ENCODE measurements around the gene SERTAD1. TPM values are rescaled to one million over a fixed set of nuclear protein-coding genes. Genes with fewer than 3 reads are reported as not detected.
"Not testable (repeated sequence)": the region's sequence is repeated elsewhere in the genome, so short reads cannot be mapped to it uniquely, and the experiment has no call there.

The SERTAD1 gene
- total RNA-seq, 1 donor from 2014 or later: 10.9 TPM

DNA sequence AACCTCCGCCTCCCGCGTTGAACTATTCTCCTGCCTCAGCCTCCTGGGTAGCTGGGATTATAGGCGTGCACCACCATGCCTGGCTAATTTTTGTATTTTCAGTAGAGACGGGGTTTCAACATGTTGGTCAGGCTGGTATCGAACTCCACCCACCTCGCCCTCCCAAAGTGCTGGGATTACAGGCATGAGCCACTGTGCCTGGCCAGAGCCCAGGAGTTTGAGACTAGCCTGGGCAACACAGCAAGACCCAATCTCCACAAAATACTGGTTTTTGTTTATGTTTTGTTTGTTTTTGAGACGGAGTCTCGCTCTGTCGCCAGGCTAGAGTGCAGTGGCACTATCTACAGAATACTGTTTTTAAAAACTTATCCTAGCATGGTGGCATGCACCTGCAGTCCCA lies 4.5 kb upstream of the SERTAD1 start:
- intact Hi-C loops (cut with DNase I); DNase-seq; ATAC-seq (ENCODE audit: poor library complexity): not testable (repeated sequence)

- intact Hi-C loops (cut with DNase I); DNase-seq; ATAC-seq (ENCODE audit: poor library complexity): not testable (repeated sequence)
Measured at GRCh38 chr19:40428197-40428596, 2.4 kb upstream of the SERTAD1 start.

GRCh38 chr19:40424637-40425449 lies 949 bp downstream of the SERTAD1 start:
- intact Hi-C loops (cut with DNase I): no loop called here
- no peak for DNase-seq
- ATAC-seq (ENCODE audit: poor library complexity): peak; percentile 37

- DNase-seq (no peak), ATAC-seq (ENCODE audit: poor library complexity) (no peak)
- intact Hi-C loops (cut with DNase I): no loop called here
Measured at GRCh38 chr19:40423938-40424337, 1.9 kb downstream of the SERTAD1 start.

DNA sequence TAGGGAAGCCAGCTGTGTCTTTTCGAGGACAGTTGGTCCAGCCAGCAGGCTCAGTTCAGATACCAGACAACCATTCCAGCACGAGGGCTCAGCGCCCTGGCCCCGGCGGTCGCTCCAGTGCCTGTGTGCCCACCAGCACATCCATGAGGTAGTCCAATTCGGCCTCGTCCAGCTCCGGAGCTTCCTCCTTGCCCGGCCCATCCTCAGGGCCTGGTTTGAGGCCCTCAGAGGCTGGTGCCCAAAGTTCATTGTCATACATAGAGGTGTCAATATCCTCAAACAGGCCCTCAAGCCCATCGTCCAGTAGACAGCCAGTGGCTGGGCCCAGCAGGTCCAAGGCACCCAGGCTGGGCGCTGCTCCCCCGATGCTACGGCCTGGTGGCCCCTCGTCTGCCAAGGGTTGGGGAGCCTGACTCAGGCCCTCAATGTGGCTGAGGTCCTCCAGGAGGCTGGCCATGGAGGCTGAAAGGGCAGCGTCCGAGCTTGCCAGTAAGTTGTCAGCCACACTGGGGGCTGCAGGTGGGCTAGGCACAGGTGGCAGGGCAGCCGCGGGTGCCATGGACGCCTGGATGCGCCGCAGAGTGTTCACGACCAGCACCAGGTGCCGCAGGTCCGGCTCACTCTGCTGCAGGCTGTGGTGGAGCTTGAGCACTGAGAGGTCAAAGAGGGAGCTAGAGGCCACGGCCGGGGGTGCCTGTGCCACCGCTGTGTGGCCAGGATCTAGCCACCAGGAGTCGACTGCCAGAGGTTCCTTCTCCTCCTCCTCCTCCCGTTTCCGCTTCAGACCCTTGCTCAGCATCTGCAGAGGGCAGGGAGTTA lies 2.8 kb downstream of the SERTAD1 start:
- ATAC-seq (ENCODE audit: poor library complexity): no peak
- DNase-seq: no peak
- intact Hi-C loops (cut with DNase I): no loop called here

GRCh38 chr19:40421993-40422747 lies 3.6 kb downstream of the SERTAD1 start:
- no peak for ATAC-seq (ENCODE audit: poor library complexity)
- intact Hi-C loops (cut with DNase I): no loop called here
- DNase-seq: no peak

- DNase-seq: peak; percentile 97
- ATAC-seq (ENCODE audit: poor library complexity): peak; percentile 86
- intact Hi-C loops (cut with DNase I): no loop called here
Measured at GRCh38 chr19:40420766-40421765, 4.7 kb downstream of the SERTAD1 start.

DNA sequence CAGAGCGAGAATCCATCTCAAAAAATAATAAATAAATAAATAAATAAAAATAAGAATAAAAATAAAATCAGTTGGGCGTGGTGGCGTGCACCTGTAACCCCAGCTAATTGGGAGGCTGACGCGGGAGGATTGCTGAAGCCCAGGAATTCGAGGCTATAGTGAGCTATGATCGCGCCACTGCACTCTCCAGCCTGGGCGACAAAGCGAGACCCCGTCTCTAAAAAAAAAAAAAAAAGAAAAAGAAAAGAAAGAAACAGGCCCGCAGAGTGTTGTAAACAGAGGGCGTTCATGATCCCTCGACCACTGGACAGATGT lies 5.4 kb downstream of the SERTAD1 start:
- no peak for ATAC-seq (ENCODE audit: poor library complexity)
- intact Hi-C loops (cut with DNase I): no loop called here
- no peak for DNase-seq

- intact Hi-C loops (cut with DNase I): no loop called here
- ATAC-seq (ENCODE audit: poor library complexity) (no peak), DNase-seq (no peak)
Measured at GRCh38 chr19:40419780-40420179, 6.0 kb downstream of the SERTAD1 start.

- ATAC-seq (ENCODE audit: poor library complexity): no peak
- intact Hi-C loops (cut with DNase I): no loop called here
- no peak for DNase-seq
Measured at GRCh38 chr19:40419066-40419612, 6.7 kb downstream of the SERTAD1 start.

GRCh38 chr19:40418040-40418439 lies 7.8 kb downstream of the SERTAD1 start:
- DNase-seq (no peak), ATAC-seq (ENCODE audit: poor library complexity) (no peak)
- intact Hi-C loops (cut with DNase I): no loop called here

- intact Hi-C loops (cut with DNase I): no loop called here
- ATAC-seq (ENCODE audit: poor library complexity) (no peak), DNase-seq (no peak)
Measured at GRCh38 chr19:40417643-40417981, 8.2 kb downstream of the SERTAD1 start.

DNA sequence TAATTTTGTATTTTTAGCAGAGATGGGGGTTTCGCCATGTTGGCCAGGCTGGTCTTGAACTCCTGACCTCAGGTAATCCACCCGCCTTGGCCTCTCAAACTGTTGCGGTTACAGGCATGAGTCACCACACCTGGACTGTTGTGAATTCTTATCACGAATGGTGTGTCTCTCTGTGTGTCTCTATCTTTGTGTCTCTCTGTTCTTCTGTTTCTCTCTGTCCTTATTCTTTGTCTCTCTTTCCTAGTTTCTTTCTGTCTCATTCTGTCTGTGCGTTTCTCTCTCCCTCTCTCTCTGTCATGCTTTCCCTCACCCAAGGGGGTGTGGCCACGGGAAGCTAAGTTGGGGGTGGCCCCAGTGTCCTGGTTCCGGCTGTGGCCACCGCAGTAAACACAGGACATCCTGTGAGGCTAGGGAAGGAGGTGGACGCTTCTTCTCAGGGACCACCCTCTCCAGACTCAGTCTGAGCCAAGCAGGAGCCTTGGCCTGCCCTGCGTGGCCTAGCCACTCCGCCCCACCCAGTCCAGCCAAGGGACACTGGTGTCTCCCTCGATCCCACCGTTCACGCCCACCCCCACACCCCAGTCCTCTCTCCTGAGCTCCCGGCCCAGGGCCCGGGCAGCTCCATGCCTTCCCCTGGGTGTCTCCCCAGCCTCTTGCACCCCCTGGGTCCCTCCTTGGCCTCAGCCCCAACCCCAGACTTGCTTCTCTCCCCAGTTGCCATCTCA lies 8.7 kb downstream of the SERTAD1 start:
- intact Hi-C loops (cut with DNase I): no loop called here
- ATAC-seq (ENCODE audit: poor library complexity) (no peak), DNase-seq (peak; percentile 76)

DNA sequence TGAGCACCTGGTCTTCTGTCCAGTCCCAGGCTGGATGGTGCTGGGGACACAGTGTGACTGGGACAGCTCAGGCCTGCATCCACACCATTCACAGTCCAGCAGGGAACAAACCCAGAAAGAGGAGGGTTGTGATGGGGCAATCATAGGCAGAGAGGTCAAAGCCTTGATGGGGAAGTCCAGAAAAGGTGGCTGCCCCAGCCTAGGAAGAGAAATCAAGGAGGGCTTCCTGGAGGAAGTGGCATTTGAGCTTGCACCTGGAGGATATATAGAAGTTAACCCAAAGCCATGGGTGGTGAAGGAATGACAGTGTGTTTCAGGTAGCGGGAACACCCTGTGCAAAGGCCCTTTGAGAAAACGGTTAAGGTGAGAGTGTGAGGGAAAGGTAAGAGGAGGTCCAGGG lies 10.0 kb downstream of the SERTAD1 start:
- DNase-seq (no peak), ATAC-seq (ENCODE audit: poor library complexity) (no peak)
- intact Hi-C loops (cut with DNase I): no loop called here

- intact Hi-C loops (cut with DNase I): no loop called here
- ATAC-seq (ENCODE audit: poor library complexity) (no peak), DNase-seq (peak; percentile 50)
Measured at GRCh38 chr19:40414542-40415535, 11.0 kb downstream of the SERTAD1 start.

GRCh38 chr19:40413291-40413845 lies 12.4 kb downstream of the SERTAD1 start, which contains the start of gene PRX:
TSS of gene PRX (minus strand) at chr19:40413378. CDS start at chr19:40407932, 5,446 bp downstream.
- no peak for ATAC-seq (ENCODE audit: poor library complexity)
- intact Hi-C loops (cut with DNase I): no loop called here
- peak; percentile 31 for DNase-seq

Data from Right ventricle myocardium superior (tissue), 1 donor.